ENCODE data around the gene SHCBP1L.

SHCBP1L gene

DNA sequence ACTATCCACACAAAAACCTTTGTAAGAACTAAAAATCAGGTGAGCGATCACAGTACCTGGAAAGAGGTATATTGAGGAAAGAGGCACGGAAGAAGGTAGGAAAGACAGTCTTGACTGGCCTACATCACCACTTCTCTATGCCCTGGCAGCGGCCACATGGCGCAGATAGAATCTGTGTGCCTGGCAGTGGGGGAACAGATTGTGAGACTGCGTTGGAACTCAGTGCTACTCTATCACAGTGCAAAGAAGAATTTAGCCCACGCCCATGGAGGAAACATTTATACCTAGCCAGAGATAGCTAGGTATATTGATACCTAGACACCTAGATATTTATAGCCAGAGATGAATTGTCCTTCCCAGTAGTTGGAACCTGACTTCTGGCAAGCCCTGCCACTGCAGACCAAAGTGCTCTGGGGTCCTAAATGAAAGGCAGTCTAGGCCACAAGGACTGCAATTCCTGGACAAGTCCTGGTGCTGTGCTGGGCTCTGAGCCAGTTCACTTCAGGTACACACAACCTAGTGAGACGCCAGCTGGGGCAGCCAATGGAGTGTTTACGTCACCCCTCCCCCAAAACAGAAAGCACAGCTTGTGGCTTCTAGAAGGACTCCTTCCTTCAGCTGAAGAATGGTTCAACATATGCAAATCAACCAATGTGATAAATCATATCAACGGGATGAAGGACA, 61.9 kb downstream of the SHCBP1L start:
- no peak for DNase-seq (ENCODE audit: low read depth in 2 of 2)

DNA sequence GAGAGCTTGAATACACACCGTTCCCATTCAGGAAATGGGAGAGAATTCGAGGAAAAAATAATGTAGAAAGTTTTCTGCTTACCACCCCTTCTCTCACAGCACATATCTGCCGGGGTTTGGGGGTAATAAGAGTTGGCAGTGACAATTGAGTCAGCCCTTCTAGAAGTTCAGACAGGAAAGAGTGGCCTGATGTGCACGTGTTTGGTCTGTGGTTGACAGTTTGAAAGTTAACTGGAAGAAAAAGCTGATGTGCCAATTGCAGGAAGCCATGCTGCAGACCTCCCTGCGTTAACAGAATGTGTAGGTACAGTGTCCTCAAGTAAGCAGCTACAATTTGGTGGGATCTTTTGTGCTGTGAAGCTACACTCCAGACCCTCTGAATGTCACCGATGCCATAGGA, 63.0 kb downstream of the SHCBP1L start:
- DNase-seq (ENCODE audit: low read depth in 2 of 2), result no peak

DNA sequence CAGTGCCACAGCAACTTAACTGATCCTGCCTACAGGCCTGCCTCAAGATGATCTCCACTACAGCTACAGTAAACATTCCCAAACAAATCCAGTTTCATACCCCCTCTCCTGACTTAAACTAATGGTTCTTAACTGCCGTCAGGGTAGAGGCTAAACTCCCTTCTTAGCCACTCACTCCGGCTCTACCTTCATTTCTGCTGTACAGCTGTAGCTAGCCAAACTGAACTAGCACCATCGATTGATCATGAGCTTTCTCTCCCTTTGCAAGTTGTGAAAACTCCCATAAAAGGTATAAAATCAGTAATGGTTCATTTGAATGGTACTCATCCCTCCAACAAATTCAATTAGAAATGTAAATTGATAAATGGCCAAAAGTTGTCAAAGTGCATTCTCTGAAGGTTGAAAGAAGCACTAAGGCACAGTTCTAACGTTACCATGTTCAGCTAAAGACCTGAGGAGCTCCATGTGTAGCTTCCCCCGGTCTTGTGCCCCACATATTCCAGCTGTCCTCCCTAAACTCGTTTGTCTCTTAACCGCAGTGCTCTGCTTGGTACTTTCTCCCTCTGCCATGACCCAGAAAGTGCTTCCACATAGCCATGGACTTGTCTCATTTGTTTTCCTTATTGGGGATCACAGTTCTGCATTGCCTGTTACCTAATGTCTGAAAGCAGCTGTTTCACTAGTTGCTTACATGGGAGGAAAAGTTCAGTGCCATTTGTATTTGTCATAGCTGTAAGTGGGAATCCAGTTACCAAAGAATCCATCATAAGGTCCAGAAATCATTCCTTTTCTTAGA, 64.0 kb downstream of the SHCBP1L start:
- DNase-seq (ENCODE audit: low read depth in 2 of 2), result no peak

DNA sequence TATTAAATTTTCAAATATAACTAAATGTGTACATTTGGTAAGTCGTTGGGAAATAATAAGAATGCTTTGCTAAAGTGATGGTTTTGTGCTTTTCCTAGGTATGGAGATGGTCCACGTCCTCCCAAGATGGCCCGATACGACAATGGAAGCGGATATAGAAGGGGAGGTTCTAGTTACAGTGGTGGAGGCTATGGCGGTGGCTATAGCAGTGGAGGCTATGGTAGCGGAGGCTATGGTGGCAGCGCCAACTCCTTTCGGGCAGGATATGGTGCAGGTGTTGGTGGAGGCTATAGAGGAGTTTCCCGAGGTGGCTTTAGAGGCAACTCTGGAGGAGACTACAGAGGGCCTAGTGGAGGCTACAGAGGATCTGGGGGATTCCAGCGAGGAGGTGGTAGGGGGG, 66.0 kb downstream of the SHCBP1L start:
- no peak for DNase-seq (ENCODE audit: low read depth in 2 of 2)

DNA sequence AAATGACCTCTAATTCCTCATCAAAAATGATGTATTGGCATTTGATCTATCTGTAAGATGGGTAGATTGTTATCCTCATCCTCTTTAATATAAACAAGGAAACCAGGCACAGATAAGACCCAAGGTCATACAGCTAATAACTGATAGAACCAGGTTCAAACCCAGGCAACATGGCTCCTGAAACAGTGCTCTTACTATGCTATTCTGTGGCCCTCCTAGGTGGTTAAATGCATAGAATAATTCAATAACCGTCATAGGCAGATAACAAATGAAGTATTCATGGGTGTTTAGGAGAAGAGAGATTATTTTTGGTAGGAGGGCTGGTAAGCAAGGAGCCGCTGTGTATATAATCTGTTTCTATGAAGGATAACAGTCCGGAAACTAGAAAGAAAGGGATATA, 67.4 kb downstream of the SHCBP1L start:
- DNase-seq (ENCODE audit: low read depth in 2 of 2), result no peak

DNA sequence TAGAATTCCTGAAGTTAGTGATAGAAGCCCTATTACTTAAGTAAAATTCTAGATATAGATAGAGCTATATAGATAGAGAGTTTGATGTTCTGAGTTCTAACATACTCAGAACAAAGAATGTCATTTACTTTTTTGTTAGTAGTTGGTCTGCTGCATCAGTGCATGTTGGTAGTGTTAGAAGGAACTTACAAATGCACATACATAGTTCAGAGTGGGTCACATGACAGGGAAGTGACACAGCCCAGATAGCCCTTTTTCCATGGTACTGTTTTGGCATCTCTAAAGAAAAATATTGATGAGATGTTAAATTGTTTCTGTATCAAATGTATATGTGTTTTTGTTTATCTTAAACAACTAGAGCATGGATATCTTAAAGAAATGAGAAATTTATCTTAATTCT, 68.1 kb downstream of the SHCBP1L start:
- no peak for DNase-seq (ENCODE audit: low read depth in 2 of 2)

DNA sequence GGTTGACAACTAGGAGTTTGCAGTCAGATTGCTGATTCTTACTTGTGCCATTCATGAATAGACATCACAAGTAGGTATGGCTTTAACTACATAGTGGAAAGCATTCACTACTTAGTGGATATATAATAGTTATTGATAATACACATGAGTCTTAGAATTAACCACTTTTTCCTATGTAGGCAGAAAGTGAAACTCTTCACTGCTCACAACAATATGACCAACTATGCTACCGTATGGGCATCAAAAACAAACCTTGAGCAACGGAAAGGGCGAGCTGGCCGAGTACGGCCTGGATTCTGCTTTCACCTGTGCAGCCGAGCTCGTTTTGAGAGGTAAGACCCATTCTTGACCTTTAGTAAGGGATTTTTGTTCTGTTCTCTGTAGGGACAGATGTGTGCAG, 75.1 kb downstream of the SHCBP1L start:
- DNase-seq (ENCODE audit: low read depth in 2 of 2), result no peak

DNA sequence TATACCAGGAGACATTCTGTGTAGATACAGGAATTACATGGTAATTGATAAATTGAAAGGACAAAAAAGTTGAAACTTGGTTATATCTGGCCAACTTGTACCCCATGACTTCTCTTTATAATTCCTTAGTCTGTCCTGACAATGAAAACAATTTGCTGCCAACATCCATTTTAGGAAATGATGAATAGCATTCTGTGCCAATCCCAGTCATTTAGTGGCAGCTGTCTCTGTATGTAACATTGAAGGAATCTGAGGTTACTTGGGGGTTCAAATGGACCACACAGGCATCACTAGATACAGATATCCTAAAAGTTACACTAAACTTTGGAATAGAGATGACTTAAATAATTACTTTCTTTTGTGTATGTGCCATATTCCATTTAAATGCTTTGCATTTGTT, 75.6 kb downstream of the SHCBP1L start:
- no peak for DNase-seq (ENCODE audit: low read depth in 2 of 2)

DNA sequence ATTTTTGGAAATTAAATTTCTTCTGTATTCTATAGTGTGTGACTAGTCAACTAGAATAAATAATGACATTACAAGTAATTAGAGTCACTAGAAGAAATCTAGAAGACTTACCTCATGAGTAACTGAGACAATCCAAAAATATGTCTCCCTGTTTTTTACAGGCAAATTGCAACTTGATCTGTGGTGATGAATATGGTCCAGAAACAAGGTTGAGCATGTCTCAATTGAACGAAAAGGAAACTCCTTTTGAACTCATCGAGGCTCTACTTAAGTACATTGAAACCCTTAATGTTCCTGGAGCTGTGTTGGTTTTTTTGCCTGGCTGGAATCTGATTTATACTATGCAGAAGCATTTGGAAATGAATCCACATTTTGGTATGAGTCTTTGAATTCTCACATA, 77.1 kb downstream of the SHCBP1L start:
- DNase-seq (ENCODE audit: low read depth in 2 of 2), result no peak

DNA sequence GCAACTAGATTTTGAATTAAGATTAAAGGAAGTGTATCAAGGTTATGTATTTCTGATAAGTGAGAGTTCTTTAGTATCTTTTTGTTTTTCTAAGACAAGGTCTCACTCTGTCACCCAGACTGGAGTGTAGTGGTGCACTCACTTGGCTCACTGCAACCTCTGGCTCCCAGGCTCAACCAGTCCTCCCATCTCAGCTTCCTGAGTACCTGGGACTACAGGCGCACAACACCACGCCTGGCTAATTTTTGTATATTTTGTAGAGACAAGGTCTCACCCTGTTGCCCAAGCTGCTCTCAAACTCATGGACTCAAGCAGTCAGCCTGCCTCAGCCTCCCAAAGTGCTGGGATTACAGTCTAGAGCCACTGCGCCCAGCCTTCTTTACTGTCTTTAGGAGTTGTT, 80.1 kb downstream of the SHCBP1L start:
- no peak for DNase-seq (ENCODE audit: low read depth in 2 of 2)

DNA sequence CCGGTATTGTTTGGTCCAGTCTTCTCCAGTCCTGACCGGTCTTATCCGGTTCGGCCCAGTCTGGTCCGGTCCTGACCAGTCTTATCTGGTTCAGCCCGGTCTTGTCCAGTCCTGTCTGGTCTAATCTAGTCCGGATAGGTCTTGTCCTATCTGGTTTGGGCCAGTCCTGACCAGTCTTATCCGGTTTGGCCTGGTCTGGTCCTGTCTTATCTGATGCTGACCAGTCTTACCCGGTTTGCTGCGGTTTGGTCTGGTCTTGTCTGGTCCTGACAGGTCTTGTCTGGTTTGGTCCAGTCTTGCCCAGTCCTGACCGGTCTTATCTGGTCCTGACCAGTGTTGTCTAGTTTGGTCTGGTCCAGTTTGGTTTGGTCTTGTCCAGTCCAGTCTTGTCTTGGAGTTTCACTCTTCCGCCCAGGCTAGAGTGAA, 83.7 kb downstream of the SHCBP1L start:
- DNase-seq (ENCODE audit: low read depth in 2 of 2), result no peak

DNA sequence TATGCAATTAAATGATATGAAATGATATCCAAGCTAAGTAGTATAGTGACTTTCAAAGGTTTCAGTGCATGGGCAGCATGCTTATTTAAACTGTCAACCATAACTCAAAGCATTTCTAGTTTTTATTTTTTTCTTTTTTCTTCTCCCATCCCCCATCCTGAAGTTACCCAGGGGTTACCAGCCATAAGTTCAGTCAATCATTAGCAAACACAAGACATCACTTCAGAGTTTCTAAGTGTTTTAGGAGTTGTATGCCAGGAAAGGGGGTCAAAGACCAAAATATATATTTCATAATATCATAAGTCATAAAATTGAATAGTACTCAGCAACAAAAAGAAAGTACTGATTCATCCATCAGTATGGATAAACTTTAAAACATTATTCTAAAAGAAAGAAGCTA, 85.1 kb downstream of the SHCBP1L start:
- DNase-seq (ENCODE audit: low read depth in 2 of 2), result no peak

DNA sequence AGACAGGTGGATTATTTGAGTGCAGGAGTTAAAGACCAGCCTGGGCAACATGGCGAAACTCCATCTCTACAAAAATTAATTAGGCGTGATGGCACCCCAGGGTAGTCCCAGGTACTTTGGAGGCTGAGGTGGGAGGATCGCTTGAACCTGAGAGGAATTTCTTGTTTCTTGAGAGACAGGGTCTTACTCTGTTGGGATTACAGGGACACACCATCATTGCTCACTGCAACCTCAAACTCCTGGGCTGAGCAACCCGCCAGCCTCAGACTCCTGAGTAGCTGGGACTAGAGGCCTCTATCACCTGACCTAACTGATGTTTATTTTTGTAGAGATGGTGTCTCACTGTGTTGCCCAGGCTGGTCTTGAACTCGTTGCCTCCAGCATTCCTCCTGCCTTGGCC, 89.0 kb downstream of the SHCBP1L start:
- DNase-seq (ENCODE audit: low read depth in 2 of 2), result no peak

DNA sequence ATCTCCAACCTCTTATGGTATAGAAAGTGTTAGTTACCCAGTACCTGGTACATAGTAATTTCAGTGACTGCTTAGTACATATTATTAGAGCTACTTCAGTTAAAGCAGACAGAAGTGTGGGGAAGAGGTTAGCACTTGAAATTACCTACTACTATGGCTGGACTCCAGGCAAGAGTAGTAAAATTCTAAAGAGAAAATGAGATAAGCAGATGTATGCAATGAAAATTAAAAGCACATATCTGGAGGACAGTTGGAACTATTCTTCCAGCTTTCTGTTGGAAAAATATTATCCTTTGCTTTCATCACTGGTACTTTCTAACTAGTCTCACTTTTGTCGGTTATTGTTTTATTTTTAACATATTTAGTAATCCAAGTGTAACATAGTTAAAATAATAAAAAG, 90.1 kb downstream of the SHCBP1L start:
- DNase-seq (ENCODE audit: low read depth in 2 of 2), result no peak

DNA sequence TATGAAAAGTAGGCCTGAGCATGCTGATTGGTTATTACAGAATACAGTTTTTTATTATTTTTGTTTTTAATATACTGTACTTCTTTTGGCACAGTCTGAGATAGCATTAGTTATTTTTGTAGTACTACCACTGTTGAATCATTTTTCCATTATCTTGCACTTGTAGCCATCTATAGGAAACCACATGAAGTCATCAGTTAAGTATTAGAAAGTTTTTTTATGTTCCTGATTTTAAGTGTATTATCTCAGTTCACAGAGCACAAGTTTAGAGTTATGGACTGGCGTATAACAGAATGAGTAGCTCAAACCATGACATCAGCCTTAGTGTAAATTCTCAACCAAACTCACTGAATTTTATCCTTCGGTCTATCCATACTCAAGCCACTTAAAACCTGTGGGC, 91.0 kb downstream of the SHCBP1L start:
- DNase-seq (ENCODE audit: low read depth in 2 of 2), result no peak

DNA sequence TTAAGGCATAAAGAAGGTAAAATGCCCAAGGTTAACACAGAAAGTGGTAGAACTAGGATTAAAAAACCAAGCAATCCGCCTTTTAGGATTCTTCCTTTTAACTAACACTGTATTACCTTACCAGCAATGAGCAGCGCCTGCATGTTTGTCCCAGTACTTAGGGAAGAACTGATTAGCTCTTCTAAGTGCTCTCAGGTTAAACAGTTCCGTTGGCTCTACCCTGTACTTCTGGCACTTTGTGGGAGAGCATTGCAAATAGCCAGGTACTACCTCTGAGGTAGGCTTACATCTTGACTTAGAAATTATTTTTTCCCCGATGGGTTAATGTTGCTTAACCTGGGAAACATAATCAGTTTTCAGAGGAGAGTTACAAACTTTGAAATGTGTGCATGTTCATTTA, 92.3 kb downstream of the SHCBP1L start:
- DNase-seq (ENCODE audit: low read depth in 2 of 2), result no peak

DNA sequence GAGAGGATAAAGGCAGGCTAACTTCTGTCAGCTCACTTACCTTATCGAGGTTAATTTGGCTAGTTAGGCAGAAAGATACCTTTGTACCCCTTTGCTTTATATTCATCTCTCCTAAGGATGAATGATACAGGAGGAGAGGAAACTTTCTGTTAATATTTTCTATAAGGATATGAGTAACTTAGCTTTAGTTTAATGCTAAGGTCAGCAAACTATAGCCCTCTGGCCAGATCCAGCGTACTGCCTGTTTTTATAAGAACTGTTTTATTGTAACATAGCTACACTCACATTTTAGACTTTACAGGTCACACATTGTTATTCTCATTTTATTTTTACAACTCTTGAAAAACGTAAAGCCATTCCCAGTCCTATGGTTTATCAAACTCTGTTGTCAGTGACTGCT, 95.8 kb downstream of the SHCBP1L start:
- DNase-seq (ENCODE audit: low read depth in 2 of 2), result no peak

DNA sequence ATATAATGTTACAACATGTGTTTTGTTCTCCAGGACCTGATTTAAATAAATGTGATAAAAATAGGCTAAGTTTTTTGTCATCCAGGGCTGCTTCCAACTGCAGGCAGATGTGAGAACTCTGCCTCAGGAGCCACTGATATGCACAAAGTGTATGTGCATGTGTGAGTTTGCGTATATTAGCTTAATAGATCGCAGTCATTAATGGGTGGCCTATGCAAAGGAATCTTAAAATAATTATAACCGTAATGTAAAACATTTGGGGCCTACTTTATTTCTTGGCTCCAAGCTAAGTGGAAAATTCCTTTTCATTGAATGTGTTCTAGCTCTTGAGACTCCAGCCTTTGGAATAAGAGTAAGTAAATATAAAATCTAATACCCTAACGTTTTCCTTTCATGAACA, 97.1 kb downstream of the SHCBP1L start:
- DNase-seq (ENCODE audit: low read depth in 2 of 2), result no peak

DNA sequence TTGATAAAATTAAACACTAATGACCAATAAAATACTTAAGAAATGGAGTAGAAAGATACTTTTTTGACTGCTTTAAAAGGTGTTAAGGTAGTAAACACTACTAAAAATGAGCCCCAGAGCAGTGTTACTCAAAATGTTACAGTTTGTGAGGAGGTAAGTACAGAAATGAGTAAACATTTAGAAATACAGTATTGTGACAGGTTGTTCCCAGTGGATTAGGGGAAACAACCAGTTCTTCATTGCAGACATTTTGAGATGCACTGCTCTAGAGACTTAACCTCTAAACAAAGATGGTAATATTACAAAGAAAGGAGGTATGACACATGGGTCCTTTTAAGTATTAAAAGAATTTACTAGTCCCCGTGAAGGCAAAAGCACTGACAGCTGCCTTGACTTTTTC, 101.1 kb downstream of the SHCBP1L start:
- no peak for DNase-seq (ENCODE audit: low read depth in 2 of 2)

DNA sequence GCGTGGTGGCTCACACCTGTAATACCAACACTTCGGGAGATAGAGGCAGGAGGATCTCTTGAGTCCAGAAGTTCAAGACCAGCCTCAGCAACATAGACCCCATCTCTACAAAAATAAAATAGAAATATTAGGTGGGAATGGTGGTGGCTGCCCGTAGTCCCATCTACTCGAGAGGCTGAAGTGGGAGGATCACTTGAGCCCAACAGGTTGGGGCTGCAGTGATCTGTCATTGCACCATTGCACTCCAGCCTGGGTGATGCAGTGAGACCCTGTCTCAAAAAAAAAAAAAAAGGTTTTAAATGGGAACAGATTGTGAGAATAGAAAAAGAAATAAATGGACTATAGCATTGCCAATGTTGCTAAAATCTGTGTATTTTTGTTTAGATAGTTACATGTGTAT, 102.6 kb downstream of the SHCBP1L start:
- DNase-seq (ENCODE audit: low read depth in 2 of 2), result no peak

Data from stimulated activated CD4-positive, alpha-beta T cell treated with anti-CD3 and anti-CD28 coated beads, Interleukin-1b, Interleukin-23, amount 100 ng/mL, for 4 hours (primary cell).